ENCODE data around the gene IL34. TPM values are rescaled to one million over a fixed set of nuclear protein-coding genes. Genes with fewer than 3 reads are reported as not detected.

Gene IL34
- total and polyA plus RNA-seq, 2 of the 13 experiments (the other 11 are each of a cell fraction or from before 2014, with no cell fraction given), result 1.2 to 1.3 TPM

- no peak for TF ChIP-seq ZNF563 (CRISPR knock-in tag; IDR thresholded peaks at IDR 0.05)
- TF ChIP-seq ZNF703 (CRISPR knock-in tag; IDR thresholded peaks at IDR 0.05; ENCODE audit: borderline replicate concordance), result no peak
- no peak for TF ChIP-seq KDM6A (CRISPR knock-in tag; IDR thresholded peaks at IDR 0.05; ENCODE audit: low read depth)
- no peak for TF ChIP-seq ZFP82 (CRISPR knock-in tag; IDR thresholded peaks at IDR 0.05; ENCODE audit: borderline replicate concordance)
- TF ChIP-seq ZNF776 (CRISPR knock-in tag; IDR thresholded peaks at IDR 0.05), result peak; percentile 81
- no peak for TF ChIP-seq PRPF4 (IDR thresholded peaks at IDR 0.05; ENCODE audit: low read depth, low read length, poor library complexity, severe bottlenecking)
- no peak for TF ChIP-seq ZNF747 (CRISPR knock-in tag; IDR thresholded peaks at IDR 0.05; ENCODE audit: borderline replicate concordance)
- TF ChIP-seq ZNF17 (CRISPR knock-in tag; IDR thresholded peaks at IDR 0.05), result no peak
- TF ChIP-seq HINFP (CRISPR knock-in tag; IDR thresholded peaks at IDR 0.05; ENCODE audit: low read depth), result no peak
- TF ChIP-seq BCL3 (CRISPR knock-in tag; IDR thresholded peaks at IDR 0.05), result peak; percentile 70; the same call in 1 of the 2 replicates
- TF ChIP-seq RARA (CRISPR knock-in tag; IDR thresholded peaks at IDR 0.05), result no peak
- TF ChIP-seq PRDM4 (CRISPR knock-in tag; IDR thresholded peaks at IDR 0.05; ENCODE audit: borderline replicate concordance), result no peak
- peak; percentile 63; the same call in 1 of the 2 replicates for TF ChIP-seq MED13 (CRISPR knock-in tag; IDR thresholded peaks at IDR 0.05)
- no peak for TF ChIP-seq SIX4 (CRISPR knock-in tag; IDR thresholded peaks at IDR 0.05)
- no peak for TF ChIP-seq MAX (IDR thresholded peaks at IDR 0.05)
- no peak for TF ChIP-seq CREBL2 (CRISPR knock-in tag; IDR thresholded peaks at IDR 0.05; ENCODE audit: borderline replicate concordance)
- TF ChIP-seq ZNF274 (CRISPR knock-in tag; IDR thresholded peaks at IDR 0.05), result no peak
- TF ChIP-seq TOPORS (CRISPR knock-in tag; IDR thresholded peaks at IDR 0.05), result 0 out of 2 replicates have a peak, but pooled peaks have one; percentile 71
- no peak for TF ChIP-seq TAF15 (IDR thresholded peaks at IDR 0.05; ENCODE audit: low read depth, low read length, poor library complexity, severe bottlenecking)
- peak; percentile 46; the same call in 1 of the 2 replicates for TF ChIP-seq RBFOX2 (IDR thresholded peaks at IDR 0.05; ENCODE audit: low read depth, low read length)
- no peak for TF ChIP-seq ATM (IDR thresholded peaks at IDR 0.05; ENCODE audit: borderline replicate concordance)
- TF ChIP-seq SPEN (CRISPR knock-in tag; IDR thresholded peaks at IDR 0.05; ENCODE audit: low read depth), result no peak
- TF ChIP-seq RFX5 (IDR thresholded peaks at IDR 0.05; ENCODE audit: low read depth, low read length), result no peak
- TF ChIP-seq MLX (CRISPR knock-in tag; IDR thresholded peaks at IDR 0.05), result no peak
Observed at GRCh38 chr16:70684146-70685060, 38.0 kb downstream of the IL34 start (continued).
